Parathyroid adenoma (tissue), 2 donors: ENCODE results near the gene TBC1D32.
A peak's percentile ranks its signal among the peaks of the same experiment; 100 is the strongest.
"Not testable (repeated sequence)": the region's sequence is repeated elsewhere in the genome, so short reads cannot be mapped to it uniquely, and the experiment has no call there.

ENCODE experiments used
- H2AFZ ChIP-seq: fragments of 300-600 bp; sonication (generic); one replicate; pipeline ENCODE4 v1.7.0; 2017; ENCODE audit warnings: antibody characterized with exemption, mild to moderate bottlenecking
- H3K27ac ChIP-seq: fragments of 300-600 bp; sonication (generic); one replicate; pipeline ENCODE4 v1.7.0; 2017
- H3K27me3 ChIP-seq: fragments of 300-600 bp; sonication (generic); one replicate; pipeline ENCODE4 v1.7.0; 2017; ENCODE audit warnings: low read length; ENCODE audit not compliant: control insufficient read depth, insufficient read depth
- H3K36me3 ChIP-seq: fragments of 300-600 bp; sonication (generic); one replicate; pipeline ENCODE4 v1.7.0; 2017; ENCODE audit warnings: low read length; ENCODE audit not compliant: control insufficient read depth, insufficient read depth
- H3K4me1 ChIP-seq: fragments of 300-600 bp; sonication (generic); one replicate; pipeline ENCODE4 v1.7.0; 2017; ENCODE audit warnings: control low read depth
- H3K4me2 ChIP-seq: fragments of 300-600 bp; sonication (generic); one replicate; pipeline ENCODE4 v1.7.0; 2017; ENCODE audit warnings: low read length
- H3K4me3 ChIP-seq: fragments of 300-600 bp; sonication (generic); one replicate; pipeline ENCODE4 v1.7.0; 2017; ENCODE audit warnings: low read depth, low read length
- H3K79me2 ChIP-seq: fragments of 300-600 bp; sonication (generic); one replicate; pipeline ENCODE4 v1.7.0; 2017; ENCODE audit warnings: control low read depth
- H3K9ac ChIP-seq: fragments of 300-600 bp; sonication (generic); one replicate; pipeline ENCODE4 v1.7.0; 2017; ENCODE audit warnings: mild to moderate bottlenecking
- H3K9me3 ChIP-seq: fragments of 300-600 bp; sonication (generic); one replicate; pipeline ENCODE4 v1.7.0; 2017; ENCODE audit warnings: low read length; ENCODE audit not compliant: control insufficient read depth
- TF ChIP-seq, protein P1 (sequence below): fragments of 300-600 bp; sonication (generic); IDR thresholded peaks from one replicate; pipeline ENCODE4 v1.7.0; 2017; ENCODE audit warnings: antibody characterized with exemption, mild to moderate bottlenecking
- donor health status: primary hyperparathyroidism.

TBC1D32 gene

DNA sequence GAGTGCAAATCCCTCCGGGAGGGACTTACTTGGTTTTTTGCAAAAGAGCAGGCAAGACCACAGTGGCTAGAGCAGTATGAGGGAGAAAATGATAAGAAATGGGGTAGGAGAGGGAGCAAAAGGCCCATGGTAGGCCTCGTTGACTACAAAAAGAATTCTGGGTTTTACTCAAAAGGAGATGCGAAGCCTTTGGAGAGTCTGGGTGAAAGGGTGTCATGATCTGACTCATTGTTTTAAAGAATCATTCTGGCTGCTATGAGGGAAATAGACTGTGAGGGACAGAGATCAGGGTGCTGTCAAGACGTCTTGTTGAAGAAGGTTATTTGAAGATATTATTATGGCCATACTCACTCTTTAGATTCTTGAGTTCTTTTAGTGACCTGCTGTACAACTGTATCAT, 13.0 kb downstream of the TBC1D32 start:
- Histone ChIP-seq H3K27ac (no peak overlapping the region), H3K9ac (no peak overlapping the region), H3K9me3 (no peaks in the 10 kb centered on the region), H3K4me1 (no peaks in the 10 kb centered on the region), H3K36me3 (no peaks in the 10 kb centered on the region), H2AFZ (no peak overlapping the region), H3K4me3 (no peak overlapping the region), H3K79me2 (no peaks in the 10 kb centered on the region), H3K27me3 (no peaks in the 10 kb centered on the region), H3K4me2 (no peak overlapping the region)
- TF ChIP-seq, protein P1, sequence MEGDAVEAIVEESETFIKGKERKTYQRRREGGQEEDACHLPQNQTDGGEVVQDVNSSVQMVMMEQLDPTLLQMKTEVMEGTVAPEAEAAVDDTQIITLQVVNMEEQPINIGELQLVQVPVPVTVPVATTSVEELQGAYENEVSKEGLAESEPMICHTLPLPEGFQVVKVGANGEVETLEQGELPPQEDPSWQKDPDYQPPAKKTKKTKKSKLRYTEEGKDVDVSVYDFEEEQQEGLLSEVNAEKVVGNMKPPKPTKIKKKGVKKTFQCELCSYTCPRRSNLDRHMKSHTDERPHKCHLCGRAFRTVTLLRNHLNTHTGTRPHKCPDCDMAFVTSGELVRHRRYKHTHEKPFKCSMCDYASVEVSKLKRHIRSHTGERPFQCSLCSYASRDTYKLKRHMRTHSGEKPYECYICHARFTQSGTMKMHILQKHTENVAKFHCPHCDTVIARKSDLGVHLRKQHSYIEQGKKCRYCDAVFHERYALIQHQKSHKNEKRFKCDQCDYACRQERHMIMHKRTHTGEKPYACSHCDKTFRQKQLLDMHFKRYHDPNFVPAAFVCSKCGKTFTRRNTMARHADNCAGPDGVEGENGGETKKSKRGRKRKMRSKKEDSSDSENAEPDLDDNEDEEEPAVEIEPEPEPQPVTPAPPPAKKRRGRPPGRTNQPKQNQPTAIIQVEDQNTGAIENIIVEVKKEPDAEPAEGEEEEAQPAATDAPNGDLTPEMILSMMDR, result no peak

DNA sequence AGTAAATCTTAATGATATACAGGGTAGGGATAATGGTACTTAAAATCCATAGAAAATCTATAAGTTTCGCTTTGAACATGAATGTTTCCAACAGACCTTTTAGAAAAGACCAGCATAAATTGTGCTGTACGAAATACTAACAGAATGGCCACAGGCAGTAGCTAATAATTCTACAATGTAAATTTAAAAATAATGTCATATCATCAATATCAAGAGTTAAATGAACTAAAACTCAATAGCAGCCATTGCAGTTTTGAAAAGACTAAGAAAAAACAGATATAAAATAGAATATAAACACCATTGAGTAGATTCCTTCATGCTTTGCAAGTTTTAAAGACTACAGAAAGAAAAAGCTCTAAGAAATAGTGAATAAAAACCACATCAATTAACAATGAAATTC, 14.7 kb downstream of the TBC1D32 start:
- H3K4me3 ChIP-seq, result no peak overlapping the region
- no peak overlapping the region for H3K27ac ChIP-seq
- H3K4me2 ChIP-seq, result no peak overlapping the region
- H3K4me1 ChIP-seq, result no peaks in the 10 kb centered on the region
- H3K36me3 ChIP-seq, result no peaks in the 10 kb centered on the region
- TF ChIP-seq, protein P1, result no peak
- no peaks in the 10 kb centered on the region for H3K27me3 ChIP-seq
- no peaks in the 10 kb centered on the region for H3K9me3 ChIP-seq
- H3K9ac ChIP-seq, result no peak overlapping the region
- no peaks in the 10 kb centered on the region for H3K79me2 ChIP-seq
- H2AFZ ChIP-seq, result peak overlapping the region; percentile 39

DNA sequence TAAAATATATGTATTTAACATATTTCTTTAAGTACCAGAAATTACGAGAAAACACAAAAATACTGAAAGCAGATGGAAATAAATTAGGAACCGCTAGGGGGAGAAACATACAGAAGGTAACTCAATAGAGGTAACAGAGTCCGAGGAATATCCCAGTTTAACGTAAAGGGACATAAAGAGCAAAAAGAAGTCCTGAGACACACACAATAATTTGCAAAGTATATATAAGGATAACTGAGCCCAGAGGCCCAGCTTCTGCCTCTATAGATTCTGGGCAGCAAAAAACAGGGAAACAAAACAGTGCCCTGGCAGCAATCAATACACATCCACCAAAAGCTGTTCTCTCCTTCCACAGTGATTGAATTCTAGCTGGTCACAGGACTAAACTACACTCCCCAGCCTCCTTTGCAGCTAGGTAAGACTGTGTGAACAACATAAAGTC, 15.1 kb downstream of the TBC1D32 start:
- H3K4me3 ChIP-seq, result no peak overlapping the region
- TF ChIP-seq, protein P1, result peak; percentile 44
- H3K9ac ChIP-seq, result no peak overlapping the region

DNA sequence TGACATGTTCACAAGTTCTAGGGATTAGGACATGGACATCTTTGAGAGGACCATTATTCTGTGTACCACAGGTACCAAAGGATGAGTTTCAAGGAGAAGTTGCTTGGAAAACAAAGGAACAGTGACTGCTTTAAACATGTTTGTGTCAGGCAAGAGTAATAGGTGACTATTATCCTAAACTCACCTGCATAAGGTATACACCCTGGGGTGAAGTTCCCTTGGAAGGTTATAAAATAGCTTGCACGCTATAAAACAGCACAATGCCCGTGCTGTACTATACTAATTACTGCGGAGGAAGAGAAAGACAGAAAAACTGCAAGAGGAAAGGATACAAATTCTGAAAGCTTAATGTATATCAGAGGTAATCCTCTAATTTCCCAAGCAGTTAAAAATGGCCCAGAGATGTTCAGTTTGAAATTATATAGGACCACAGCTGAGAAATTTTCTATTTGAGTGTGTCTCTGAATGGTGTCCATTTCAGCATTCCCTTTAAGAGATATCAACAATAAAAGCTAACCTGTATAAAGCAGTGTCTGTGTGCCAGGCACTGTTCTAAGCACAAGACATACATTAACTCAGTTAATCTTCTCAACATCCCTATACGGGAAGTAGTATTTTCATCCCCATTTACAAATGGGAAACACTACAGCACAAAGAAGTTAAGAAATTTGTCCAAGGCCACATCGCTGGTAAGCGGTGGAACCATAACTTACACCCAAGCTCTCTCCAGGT, 19.7 kb downstream of the TBC1D32 start:
- no peak overlapping the region for H3K9ac ChIP-seq
- no peak overlapping the region for H3K27ac ChIP-seq
- no peaks in the 10 kb centered on the region for H3K36me3 ChIP-seq
- H3K9me3 ChIP-seq, result no peaks in the 10 kb centered on the region
- H3K27me3 ChIP-seq, result no peaks in the 10 kb centered on the region
- TF ChIP-seq, protein P1, result no peak
- H2AFZ ChIP-seq, result no peak overlapping the region
- no peaks in the 10 kb centered on the region for H3K79me2 ChIP-seq
- H3K4me1 ChIP-seq, result no peaks in the 10 kb centered on the region
- no peak overlapping the region for H3K4me2 ChIP-seq
- no peak overlapping the region for H3K4me3 ChIP-seq

More for the DNA sequence above, 15.1 kb downstream of the TBC1D32 start:
- no peaks in the 10 kb centered on the region for H3K27me3 ChIP-seq
- H3K9me3 ChIP-seq, result no peaks in the 10 kb centered on the region
- peak overlapping the region; percentile 40 for H3K4me2 ChIP-seq
- H3K79me2 ChIP-seq, result no peaks in the 10 kb centered on the region
- H3K36me3 ChIP-seq, result no peaks in the 10 kb centered on the region
- H2AFZ ChIP-seq, result peak overlapping the region; percentile 39
- H3K4me1 ChIP-seq, result no peaks in the 10 kb centered on the region
- H3K27ac ChIP-seq, result no peak overlapping the region

DNA sequence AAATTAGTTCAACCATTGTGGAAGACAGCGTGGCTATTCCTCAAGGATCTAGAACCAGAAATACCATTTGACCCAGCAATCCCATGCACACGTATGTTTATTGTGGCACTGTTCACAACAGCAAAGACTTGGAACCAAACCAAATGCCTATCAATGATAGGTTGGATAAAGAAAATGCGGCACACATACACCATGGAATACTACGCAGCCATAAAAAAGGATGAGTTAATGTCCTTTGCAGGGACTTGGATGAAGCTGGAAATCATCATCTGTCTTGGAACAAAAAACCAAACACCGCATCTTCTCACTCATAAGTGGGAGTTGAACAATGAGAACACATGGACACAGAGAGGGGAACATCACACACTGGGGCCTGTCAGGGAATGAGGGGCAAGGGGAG, 22.5 kb downstream of the TBC1D32 start:
- not testable (repeated sequence) for H3K27ac ChIP-seq, H3K4me2 ChIP-seq, H3K27me3 ChIP-seq, H3K36me3 ChIP-seq, H3K9ac ChIP-seq, H3K79me2 ChIP-seq, H3K4me1 ChIP-seq, H3K4me3 ChIP-seq, H3K9me3 ChIP-seq, H2AFZ ChIP-seq
